Daoy (cell line): ENCODE measurements around the gene FHIT. TPM values are rescaled to one million over a fixed set of nuclear protein-coding genes. Genes with fewer than 3 reads are reported as not detected.
"Not testable (repeated sequence)": the region's sequence is repeated elsewhere in the genome, so short reads cannot be mapped to it uniquely, and the experiment has no call there.

ENCODE experiments used
- DNase-seq: peaks from one replicate; pipeline ENCODE4 v3.0.0-alpha.2; 2015; ENCODE audit warnings: low read depth
- total RNA-seq: library from RNA; depleted of rRNA; stranded (reverse); fragments of >200 nt; shearing (Covaris generic); gene quantifications from 2 replicates; pipeline ENCODE4 v1.2.3, GENCODE V29; 2014

The FHIT gene
- total RNA-seq, 1 experiment from 2014 or later, result not detected

DNA sequence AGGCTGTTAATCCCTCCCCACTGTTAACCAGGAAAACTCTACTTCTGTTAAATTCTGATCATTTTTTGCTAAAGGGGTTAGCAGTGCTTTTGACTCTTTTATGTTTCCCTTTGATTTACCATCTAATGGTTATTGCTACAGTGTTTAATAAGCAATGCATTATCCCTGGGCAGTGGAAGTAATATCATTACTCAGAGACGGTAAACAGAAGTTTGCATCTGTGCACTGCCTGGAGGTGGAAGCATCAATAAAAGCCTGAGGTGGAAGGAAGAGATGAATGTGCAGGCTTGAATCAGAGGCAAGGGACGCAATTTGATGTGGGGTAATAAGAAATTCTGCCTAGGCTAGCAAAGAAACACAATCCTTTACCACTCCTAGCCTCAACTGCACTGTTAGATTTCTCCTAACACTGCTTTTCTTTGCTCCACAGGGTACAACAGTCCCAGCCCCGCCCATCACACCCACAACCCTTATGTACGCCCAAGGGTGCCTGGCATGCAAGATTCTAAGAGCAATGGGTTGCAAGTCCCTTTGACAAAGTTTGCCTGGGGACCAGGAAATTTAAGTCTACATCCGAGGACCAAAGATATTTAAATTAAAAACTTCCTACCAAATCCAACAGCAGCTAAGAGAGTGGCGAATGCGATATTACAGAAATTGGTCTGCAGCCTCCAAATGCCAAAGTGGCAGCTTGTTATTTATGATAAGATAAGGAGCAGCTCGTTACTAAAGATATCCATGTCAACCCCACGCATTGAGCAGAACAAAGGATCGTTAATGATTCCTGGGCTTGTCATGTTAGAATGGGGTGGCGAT, 261.4 kb downstream of the FHIT start:
- no peak for DNase-seq

DNA sequence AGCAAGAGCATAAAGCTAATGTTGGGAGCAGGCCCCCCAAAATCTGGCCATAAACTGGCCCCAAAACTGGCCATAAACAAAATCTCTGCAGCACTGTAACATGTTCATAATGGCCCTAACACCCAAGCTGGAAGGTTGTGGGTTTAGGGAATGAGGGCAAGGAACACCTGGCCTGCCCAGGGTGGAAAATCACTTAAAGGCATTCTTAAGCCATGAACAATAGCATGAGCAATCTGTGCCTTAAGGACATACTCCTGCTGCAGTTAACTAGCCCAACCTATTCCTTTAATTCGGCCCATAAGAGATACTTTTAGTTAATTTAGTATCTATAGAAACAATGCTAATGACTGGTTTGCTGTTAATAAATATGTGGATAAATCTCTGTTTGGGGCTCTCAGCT, 264.1 kb downstream of the FHIT start:
- not testable (repeated sequence) for DNase-seq

DNA sequence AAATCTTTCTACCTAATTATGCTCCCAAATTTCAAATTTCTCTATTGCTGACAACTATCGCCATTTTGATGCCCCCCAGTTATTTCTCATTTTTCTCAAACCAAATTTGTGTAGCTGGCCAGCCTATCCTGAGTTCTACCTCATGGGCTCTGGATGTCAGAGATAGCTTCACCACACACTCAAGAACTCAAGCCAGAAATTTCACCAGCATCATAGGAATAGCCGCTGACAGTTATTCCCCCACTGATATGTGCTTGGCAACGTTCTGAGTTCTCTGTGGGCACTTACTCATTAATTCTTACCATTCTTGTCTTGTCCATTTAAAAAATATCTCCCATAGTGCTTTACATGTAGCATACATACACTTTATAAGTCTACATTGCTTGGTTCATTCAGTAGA, 264.7 kb downstream of the FHIT start:
- DNase-seq, result no peak

DNA sequence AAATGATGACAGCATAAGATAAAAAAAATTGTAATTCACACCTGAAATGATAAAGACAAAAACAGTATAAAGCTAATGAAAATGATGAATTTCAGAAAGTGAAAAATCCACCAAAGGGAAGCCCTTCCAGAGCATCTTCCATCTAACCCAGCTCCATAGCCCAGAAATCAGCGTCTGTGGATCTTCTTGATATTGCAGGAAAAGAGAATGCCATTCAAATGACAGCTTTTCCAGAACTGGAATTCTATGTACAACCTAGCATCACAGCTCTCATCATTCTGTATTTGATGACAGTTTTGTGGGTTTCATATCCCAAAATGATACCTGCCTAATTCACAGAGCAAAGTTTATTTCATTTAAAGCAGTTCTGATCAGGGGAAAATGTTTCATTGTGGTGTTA, 267.3 kb downstream of the FHIT start:
- no peak for DNase-seq

DNA sequence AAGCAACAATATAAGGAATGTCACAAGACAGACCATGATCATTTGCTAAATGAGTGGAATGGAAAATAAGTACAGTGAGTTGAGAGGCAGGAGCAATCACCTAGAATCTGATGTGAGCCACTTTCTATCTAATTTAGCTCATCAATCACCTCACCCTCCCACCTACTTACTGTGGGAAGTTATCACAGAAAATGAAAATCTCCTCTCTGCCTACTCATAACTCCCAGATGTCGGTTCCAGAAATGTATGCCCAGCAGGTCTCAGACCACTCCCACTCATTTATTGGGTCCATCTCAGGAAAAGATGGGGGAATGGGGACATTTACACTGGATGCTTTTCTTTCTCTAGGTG, 270.9 kb downstream of the FHIT start:
- DNase-seq, result no peak

DNA sequence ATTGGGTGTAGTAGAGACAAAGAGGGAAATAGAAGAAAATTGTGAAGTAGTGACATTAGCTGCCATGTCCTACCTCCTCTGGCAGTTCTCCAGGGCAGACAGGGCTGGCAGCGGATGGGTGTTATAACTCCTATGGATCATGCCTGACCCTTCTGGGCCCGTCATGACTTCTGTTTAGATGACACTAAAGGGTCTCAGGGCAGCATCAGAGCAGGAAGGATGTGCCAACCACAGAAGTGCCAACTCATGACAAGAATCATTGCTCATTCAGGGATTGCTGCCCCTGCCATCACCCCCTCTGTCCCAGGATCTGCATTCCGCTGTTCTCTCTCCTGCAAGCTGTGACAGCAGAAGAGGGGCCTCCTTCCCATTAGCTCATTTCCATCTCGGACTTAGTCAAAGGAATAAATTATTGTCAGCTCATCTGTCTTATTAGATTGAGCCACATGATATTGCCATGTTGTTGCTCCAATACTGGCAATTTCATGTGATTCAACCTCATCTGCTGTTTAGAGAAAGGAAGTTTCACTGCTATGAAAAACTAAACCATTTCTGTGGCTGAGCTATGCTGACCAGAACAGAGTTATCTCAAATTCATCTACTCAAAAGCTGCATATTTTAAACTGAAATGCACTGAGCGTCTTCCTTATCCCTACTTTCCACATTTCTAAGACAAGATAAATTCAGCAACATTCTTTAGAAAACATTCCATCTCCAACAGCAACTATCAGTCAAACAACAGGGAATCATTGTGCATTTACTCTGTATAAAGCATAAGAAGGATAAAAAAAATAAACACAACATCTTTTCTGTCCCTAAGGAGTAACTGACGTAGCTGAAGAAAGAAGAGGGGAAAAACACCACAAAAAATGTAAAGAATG, 271.6 kb downstream of the FHIT start:
- DNase-seq, result no peak

DNA sequence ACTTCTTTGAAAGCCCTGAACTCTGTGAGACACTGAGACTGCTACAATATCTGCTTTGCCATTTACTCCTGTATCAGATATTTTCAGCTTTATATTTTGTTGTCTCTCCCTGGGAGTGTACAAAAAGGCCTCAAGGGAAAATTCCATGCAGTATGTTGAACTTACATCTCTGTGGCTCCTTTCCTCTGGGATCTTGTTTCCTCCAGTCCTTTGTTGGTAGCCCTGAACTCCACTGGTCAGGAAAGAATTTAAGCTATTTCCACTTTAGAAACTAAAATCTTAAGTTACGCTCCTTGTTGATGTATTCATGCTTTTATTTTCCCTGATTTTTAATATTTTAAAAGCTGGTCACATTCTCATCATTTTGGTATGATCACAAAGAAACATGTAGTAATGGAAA, 277.9 kb downstream of the FHIT start:
- DNase-seq, result no peak

DNA sequence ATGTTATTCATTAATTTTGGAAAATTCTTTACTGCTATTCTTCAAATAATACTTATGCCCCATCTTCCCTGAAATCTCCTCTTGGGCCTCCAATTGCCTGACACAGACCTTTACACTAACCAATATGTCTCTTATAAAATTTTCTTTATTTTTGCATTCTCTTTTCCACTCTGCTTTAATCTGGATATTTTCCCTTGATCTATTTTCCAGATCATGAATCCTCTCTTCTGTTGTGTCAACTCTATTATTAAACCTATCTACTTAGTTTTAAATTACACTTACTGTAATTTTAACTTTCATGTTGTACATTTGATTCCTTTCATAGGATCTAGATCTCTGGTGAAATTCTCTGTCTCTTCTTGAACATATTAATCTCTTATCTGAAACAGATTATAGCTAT, 278.7 kb downstream of the FHIT start:
- no peak for DNase-seq

DNA sequence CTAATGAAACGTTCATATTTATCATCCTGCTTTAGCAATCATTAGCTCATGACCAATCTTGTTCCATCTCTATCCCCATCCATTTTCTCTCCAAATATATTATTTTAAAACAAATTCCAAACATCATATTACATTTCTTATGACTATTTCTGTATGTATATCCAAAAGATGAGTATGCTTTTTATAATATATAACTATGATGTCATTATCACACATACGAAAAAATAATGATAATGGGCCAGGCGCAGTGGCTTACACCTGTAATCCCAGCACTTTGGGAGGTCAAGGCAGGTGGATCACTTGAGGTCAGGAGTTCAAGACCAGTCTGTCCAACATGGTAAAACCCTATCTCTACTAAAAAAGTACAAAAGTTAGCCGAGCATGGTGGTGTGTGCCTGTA, 280.4 kb downstream of the FHIT start:
- DNase-seq, result no peak

DNA sequence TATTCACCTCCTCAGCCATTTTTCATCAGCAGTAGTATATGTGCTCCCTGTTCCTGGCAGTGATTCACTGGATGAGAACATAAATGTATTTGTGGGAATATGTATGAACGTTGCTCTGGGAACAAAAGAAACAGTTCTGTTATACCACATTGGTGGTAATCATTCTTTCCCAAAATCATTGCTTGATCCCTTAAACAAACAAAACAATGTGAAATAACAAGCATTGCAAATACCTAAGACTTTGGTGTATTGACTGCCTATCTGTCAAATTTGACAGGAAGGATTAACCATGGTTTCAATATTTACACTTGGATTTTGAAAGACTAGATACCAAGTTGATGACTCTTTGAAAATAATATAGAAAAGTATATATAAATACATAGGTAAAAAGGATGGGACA, 284.1 kb downstream of the FHIT start:
- no peak for DNase-seq

DNA sequence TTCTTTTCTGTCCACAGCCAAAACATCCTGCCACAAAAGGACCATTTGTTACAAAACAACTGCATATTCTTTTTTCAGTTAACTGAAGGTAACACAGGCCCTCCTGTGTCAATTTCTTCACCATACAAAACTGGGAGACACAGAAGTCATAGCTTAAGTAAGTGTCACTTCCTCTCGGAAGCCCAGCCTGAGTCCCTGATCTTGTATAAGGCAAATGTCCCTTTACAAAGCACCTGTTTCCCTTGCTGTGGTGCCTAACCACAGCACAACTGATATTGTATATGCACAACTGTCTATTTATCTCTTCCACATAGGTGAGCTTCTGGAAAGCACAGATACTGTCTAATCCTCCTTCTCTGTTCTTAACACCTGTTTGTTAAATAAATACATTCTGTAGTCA, 293.7 kb downstream of the FHIT start:
- DNase-seq, result no peak

DNA sequence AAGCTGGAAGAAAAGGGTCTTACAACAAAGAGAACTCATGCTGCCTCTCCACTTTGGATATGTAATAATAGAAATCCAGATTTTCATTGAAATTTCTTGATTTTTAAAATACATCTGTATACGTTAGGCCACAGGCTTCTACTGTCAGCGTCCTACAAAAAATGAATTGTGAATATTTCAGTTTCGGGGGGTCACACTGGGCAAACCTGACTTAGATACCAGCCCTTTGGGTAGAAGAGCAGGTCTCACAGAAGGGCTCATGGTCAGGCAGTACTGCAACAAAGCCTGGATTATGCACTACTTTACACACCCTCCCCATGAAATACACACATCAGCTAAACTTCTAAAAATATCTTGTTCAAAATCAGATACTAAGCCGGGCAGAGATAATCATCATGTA, 294.5 kb downstream of the FHIT start:
- DNase-seq, result no peak

DNA sequence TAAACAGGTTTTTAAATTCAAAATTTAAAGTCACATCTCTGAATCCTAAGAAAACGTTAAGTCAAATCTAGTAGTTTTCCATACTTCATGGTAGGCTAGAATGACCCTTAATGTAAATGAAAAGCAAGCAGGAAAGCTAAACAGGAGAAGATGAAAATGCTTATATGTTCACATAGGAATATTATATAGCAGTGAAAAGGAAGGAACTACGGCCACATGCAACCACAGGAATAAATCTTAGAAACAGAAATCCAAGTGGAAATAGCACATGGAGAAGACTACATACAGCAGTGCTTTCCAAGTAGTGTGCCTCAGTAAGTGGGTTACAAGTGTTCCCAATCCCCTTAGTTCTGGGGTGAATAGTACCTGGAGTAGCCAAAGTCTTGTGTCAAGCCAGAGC, 296.2 kb downstream of the FHIT start:
- DNase-seq, result no peak

DNA sequence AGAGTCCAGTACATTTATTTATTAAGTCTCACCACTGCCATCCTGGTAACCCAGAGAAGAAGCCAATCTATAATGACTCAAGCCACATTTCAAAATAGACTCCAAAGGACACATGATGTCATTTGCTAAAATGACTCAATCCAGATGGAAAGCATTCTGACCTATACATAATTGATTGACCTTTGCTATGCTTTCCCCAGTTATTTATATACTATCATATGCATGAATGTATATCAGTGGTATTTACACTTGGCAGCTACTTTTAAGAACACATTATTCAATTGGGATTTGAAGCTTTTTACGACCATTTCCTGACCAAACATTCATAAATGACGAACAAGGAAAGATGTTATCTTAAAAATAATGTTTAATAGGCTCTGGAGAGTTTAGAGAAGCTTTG, 297.2 kb downstream of the FHIT start:
- no peak for DNase-seq

DNA sequence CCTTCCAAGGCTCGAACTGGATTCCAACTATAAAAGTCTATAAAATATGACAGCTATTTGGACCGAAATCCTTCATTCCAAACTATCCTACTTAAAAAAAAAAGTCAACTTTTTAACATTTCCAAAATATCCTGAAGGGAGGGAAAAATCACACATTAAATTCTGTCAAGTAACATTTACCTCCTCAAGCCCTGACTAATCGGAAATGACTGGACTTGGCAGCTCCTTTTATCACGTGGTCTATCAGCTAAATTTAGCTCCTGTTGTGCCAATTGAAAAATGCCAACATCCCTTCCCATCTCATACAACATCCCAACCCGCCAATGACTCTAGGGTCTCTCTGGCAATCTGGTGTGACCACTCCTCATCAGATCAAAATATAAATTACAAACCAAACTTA, 297.9 kb downstream of the FHIT start:
- DNase-seq, result no peak

DNA sequence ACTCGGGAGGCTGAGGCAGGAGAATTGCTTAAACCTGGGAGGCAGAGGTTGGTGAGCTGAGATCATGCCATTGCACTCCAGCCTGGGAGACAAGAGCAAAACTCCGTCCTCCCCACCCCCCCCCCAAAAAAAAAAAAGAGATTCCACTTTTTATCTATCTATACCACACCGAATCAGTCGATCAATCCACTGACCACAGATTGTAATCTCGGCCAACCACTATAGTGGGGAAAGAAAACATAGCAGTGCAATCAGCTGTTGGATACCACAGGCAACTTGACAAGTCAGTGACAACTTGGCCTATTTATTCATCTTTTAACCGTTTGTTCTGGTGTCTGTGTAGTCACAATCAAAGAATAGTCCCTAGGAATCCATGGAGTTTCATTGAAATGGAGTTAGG, 299.2 kb downstream of the FHIT start:
- no peak for DNase-seq

DNA sequence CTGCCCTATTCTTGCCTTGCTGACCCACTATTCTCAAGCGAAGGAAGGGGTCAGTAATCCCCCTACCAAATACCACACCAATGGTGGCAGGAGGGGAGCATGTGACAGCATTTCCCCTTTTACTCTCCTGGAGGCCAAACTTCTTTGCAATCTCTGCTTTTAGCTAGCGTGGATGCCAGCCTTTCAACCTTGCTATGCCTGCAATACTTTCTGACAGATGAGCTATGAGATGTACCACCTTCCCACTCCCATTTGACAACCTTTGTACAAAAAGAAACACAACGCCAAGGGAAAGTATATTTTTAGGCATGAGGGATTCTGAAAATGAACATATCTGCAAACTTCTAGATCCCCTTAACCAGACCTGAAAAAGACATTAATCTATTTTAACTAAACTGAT, 302.1 kb downstream of the FHIT start:
- DNase-seq, result no peak

DNA sequence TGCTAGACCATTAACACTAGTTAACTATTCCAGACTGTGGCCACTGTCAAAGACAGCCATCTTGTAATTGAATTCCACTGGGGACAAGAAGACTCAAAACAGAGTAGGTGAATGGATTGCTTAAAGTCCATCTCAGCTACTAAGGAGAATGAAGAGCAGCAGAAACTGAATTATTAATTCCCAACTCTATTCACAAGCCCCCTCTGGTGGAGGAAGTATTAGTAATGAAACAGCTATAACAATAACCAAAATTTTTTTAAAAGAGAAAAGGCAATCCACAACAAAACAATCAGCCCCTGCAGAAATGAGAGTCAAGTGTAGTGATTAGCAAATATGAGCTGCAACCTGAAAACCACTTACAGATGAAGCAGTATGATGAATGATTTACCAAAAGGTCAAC, 302.8 kb downstream of the FHIT start:
- DNase-seq, result no peak

DNA sequence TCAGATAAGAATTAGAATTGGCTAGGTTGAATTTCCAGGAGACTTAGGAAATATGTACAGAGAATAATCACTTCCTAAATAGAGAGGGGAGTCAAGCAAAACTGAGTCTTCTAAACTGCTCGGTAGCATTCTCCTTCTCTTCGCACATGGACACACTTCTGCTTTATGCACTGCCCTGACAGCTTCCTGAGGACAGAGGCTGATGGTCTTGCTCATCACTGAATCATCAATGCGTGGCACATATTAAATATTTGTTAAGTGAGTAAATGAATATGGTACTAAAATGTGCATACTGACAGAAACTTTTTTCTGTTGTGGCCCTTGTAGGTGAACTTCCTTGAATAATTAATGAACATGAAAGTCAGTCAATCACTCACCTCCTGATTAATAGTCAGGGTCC, 315.5 kb downstream of the FHIT start:
- DNase-seq, result no peak

DNA sequence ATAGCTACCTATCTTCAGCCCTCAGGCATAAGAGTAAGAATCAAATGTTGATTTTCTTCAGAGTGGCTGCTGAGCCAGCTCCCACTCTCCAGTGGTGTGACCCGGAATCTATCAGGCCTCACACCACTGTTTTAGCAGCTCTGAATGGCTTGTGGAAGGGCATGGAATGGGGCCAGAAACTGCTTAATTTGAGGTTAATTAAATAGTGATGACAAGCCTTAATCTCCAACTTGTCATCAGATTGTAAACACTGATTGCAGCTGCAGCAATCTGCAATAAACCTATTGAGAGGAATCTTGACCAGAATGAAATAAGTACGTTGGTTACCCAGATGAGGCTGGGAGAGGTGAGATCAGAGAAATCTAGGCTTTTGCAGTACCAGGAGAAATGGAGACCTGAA, 317.4 kb downstream of the FHIT start:
- DNase-seq, result no peak

DNA sequence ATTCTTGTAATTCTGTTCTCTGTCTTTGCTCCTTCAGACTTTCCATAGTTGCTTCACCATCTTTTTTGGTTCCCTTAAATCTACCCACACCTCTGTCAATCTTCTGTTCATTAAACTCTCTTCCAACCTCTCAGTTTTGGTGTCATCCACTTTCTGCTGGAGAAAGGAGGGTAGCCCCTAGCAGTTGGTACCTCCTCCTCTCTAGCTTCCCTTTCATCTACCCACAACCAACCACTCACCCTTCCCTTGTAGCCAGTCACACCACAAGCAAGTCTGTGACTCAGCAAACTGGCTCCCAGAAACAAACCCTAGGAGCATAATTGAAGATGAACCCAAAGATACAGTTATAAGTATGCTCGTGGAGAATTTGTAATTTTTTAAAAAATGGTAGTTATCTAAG, 318.6 kb downstream of the FHIT start:
- no peak for DNase-seq

DNA sequence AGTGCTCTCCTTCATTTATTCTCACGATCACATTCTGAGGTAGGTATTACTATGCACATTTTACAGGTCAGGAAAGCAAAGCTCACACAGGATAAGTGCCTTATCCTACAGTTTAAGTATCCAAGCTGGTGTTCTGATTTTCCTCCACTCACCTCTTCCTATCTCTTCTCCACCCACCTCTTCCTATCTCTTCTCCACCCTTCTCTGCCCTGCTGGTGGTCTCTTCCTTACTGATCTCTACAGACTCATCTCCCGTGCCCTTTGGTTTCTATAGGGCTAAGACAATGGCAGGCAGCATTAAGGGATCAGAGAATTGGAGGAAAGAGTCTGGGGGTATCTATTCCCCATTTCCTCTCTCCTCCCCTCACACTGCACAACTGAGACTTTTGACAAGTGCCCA, 319.1 kb downstream of the FHIT start:
- DNase-seq, result no peak

DNA sequence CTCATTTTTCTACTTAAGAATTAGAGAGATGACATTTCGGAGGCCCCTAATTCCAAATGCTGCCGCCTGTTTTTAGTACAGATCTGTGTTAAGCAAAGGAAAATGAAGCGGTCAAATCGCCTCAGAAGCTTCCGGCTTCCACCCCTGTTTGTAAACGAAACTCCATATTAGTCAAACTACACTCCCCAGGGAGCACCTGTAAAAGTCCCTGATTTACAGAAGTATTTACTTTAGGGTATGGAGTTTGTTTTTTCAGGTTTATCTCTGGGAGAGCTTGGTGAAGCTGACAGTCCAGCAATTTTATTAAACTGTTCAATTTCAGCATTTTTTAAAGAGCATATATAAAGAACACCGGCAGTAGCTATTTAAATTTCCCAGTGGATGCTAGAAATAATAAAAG, 319.8 kb downstream of the FHIT start:
- no peak for DNase-seq
